Bronchial epithelial cell (primary cell): ENCODE results near the gene TMEFF1. TPM values are rescaled to one million over a fixed set of nuclear protein-coding genes. Genes with fewer than 3 reads are reported as not detected.

Experiments
- DNase-seq: peaks from one replicate; pipeline ENCODE4 v3.0.0-alpha.2; 2010; ENCODE audit warnings: low read depth
- FAIRE-seq: peaks from 2 replicates; lab custom pipeline; 2011; peaks lifted over from hg19 to GRCh38; lab: Jason Lieb, UNC
- H3K27me3 ChIP-seq: 2 replicates; pipeline ENCODE4 v1.5.1; 2011; ENCODE audit warnings: low read length; ENCODE audit not compliant: control insufficient read depth, insufficient read depth
- H3K36me3 ChIP-seq: 2 replicates; pipeline ENCODE4 v1.5.1; 2011; ENCODE audit warnings: low read length; ENCODE audit not compliant: control insufficient read depth, insufficient read depth
- H3K4me3 ChIP-seq: 2 replicates; pipeline ENCODE4 v1.5.1; 2011; ENCODE audit warnings: mild to moderate bottlenecking, low read depth, low read length, control low read depth
- CTCF ChIP-seq: IDR thresholded peaks from 2 replicates; pipeline ENCODE4 v1.5.1; 2011; ENCODE audit warnings: mild to moderate bottlenecking, moderate library complexity, low read length, control low read depth, inconsistent platforms; ENCODE audit not compliant: insufficient read depth, severe bottlenecking
- total RNA-seq: library from RNA; depleted of rRNA; stranded (reverse); fragments of >200 nt; gene quantifications from 2 replicates; pipeline ENCODE4 v1.2.1, GENCODE V29; 2014

TMEFF1 gene
- total RNA-seq, 1 donor from 2014 or later, result 0.26 TPM

GRCh38 chr9:100474924-100475276, 2.0 kb downstream of the TMEFF1 start:
- H3K36me3 ChIP-seq, result no peaks in the 10 kb centered on the region
- TF ChIP-seq CTCF, result no peak
- no peaks in the 10 kb centered on the region for H3K27me3 ChIP-seq
- H3K4me3 ChIP-seq, result no peak overlapping the region
- no peak for FAIRE-seq
- no peak for DNase-seq

- no peaks in the 10 kb centered on the region for H3K27me3 ChIP-seq
- TF ChIP-seq CTCF, result no peak
- H3K4me3 ChIP-seq, result no peak overlapping the region
- FAIRE-seq (no peak), DNase-seq (no peak)
- no peaks in the 10 kb centered on the region for H3K36me3 ChIP-seq
Observed at GRCh38 chr9:100477241-100477640, 4.3 kb downstream of the TMEFF1 start.

DNA sequence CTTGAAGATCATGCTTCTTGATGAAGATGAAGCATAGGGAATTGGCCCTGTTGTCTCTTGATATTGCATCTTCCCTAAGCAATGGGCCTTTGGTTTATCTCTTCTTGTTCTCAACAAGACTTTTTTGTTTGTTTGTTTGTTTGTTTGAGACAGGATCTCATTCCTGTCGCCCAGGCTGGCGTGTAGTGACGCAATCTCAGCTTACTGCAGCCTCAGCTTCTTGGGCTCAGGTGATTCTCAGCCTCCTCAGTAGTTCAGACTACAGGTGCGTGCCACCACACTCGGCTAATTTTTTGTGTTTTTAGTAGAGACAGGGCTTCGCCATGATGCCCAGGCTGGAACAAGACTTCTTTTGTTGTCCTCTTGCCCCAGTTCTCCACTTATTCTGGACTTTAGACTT, 5.2 kb downstream of the TMEFF1 start:
- no peak for DNase-seq
- no peak overlapping the region for H3K4me3 ChIP-seq
- FAIRE-seq, result no peak
- H3K36me3 ChIP-seq, result no peaks in the 10 kb centered on the region
- no peaks in the 10 kb centered on the region for H3K27me3 ChIP-seq
- no peak for TF ChIP-seq CTCF

DNA sequence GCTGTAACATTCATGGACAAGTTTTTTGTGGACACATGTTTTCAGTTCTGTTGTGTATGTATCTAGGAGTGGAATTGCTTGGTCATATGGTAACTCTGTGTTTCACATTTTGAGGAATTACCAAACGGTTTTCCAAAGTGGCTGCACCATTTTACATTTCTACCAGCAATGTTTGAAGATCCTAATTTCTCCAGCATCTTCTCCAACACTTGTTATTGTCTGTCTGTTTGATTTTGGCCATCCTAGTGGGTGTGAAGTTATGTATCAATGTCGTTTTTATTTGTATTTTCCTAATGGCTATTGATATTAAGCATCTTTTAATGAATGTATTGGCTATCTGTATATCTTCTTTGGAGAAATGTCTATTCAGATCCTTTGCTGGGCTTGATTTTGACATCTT, 6.9 kb downstream of the TMEFF1 start:
- no peak for TF ChIP-seq CTCF
- H3K27me3 ChIP-seq, result no peaks in the 10 kb centered on the region
- no peak for FAIRE-seq
- H3K4me3 ChIP-seq, result no peak overlapping the region
- no peak for DNase-seq
- H3K36me3 ChIP-seq, result no peaks in the 10 kb centered on the region

- FAIRE-seq, result no peak
- Histone ChIP-seq H3K4me3 (no peak overlapping the region), H3K36me3 (no peaks in the 10 kb centered on the region), H3K27me3 (no peaks in the 10 kb centered on the region)
- DNase-seq, result no peak
- no peak for TF ChIP-seq CTCF
Observed at GRCh38 chr9:100485196-100485595, 12.2 kb downstream of the TMEFF1 start.

DNA sequence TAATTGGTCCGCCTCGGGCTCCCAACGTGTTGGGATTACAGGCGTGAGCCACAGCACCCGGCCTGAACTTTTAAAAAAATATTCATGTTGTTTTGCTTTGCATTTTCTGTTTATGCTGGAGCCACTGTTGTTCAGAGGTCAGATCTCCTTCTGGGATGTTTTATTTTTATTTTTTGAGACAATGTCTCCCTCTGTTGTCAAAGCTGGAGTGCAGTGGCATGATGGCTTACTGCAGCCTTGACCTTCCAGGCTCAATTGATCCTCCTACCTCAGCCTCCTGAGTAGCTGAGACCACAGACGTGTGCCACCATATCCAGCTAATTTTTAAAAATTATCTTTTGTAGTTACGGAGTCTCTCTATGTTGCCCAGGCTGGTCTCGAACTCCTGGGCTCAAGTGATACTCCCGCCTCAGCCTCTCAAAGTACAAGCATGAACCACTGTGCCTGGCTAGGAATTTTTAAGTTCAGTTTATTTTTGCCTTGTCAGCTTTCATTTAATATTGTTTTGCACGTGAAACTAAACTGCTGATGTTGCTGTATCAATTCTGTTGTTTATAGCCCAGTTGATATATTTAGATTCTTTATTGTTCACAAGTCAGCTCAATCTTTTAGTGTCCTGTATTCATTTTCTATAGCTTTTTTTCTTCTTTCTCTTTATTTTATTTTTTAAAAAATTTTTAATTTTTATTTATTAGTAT, 13.7 kb downstream of the TMEFF1 start:
- FAIRE-seq (no peak), DNase-seq (no peak)
- H3K36me3 ChIP-seq, result no peaks in the 10 kb centered on the region
- TF ChIP-seq CTCF, result no peak
- no peaks in the 10 kb centered on the region for H3K27me3 ChIP-seq
- H3K4me3 ChIP-seq, result no peak overlapping the region
